Measurements from ENCODE around the gene AHRR.
"Not testable (repeated sequence)": the region's sequence is repeated elsewhere in the genome, so short reads cannot be mapped to it uniquely, and the experiment has no call there.

AHRR gene

GRCh38 chr5:380701-381309 lies 59.3 kb downstream of the AHRR start:
- DNase-seq = no peak

- DNase-seq = no peak
Measured at GRCh38 chr5:383066-383465, 61.6 kb downstream of the AHRR start.

DNA sequence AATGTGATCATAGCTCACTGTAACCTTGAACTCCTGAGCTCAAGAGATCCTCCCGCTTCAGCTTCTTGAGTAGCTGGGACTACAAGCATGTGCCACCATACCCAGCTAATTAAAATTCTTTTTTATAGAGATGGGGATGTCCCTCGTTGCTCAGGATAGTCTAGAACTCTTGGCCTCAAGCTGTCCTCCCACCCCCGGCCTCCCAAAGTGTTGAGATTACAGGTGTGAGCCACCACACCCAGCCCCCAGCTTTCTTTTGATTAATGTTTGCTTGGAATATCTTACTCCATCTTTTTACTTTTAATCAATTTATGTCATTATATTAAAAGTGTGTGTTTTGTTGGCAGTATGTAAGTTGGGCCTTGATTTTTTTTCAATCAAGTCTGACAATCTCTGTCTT lies 62.1 kb downstream of the AHRR start:
- DNase-seq = no peak

DNA sequence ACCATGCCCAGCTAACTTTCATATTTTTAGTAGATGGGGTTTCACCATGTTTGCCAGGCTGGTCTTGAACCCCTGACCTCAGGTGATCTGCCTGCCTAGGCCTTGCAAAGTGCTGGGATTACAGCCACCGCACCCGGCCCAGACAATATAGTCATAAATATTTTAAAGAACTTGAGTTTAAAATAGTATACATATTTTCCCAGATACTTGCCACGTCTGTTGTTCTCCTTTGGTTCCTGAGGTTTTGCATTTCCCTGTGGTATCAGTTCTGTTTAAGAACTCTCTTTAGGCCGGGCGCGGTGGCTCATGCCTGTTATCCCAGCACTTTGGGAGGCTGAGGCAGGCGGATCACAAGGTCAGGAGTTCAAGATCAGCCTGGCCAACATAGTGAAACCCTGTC lies 63.1 kb downstream of the AHRR start:
- not testable (repeated sequence) for DNase-seq

GRCh38 chr5:385321-385720 lies 63.8 kb downstream of the AHRR start:
- DNase-seq = no peak

DNA sequence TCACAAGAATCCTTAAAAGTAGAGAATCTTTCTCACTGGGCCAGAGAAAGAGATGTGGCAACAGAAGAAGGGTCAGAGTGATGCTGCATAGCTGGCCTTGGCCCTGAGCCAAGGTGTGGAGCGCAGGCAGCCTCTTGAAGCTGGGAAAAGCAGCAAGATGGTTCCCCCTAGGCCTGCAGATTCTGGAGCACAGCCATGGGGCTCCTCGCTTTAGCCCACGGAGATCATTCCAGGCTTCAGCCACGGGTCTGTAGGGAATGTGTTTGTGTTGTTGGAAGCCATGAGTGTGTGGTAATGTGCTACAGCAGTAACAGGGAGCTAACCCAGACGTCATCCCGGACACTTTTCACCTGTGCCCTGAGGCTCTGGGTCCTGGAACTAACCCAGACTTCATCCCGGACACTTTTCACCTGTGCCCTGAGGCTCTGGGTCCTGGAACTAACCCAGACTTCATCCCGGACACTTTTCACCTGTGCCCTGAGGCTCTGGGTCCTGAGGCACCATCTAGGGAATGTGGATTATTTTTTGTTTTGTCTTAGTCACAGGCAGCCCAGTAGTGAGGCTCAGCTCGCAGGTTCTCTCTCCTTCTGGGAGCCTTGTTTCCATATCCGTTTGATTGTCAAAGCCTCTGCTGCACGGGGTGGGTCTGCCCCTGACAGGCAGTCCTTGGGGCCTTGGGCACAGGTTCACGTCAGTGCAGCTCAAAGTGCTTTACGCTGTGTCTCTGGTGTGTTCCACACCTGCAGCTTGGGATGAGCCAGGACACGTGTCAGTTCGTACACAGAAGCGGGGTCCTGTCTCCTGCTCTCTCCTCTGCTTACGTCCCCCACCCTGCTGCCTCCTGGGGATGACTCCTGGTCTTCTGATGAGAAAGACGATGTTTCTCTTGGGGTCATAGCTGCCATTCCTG lies 65.2 kb downstream of the AHRR start:
- DNase-seq = no peak

DNA sequence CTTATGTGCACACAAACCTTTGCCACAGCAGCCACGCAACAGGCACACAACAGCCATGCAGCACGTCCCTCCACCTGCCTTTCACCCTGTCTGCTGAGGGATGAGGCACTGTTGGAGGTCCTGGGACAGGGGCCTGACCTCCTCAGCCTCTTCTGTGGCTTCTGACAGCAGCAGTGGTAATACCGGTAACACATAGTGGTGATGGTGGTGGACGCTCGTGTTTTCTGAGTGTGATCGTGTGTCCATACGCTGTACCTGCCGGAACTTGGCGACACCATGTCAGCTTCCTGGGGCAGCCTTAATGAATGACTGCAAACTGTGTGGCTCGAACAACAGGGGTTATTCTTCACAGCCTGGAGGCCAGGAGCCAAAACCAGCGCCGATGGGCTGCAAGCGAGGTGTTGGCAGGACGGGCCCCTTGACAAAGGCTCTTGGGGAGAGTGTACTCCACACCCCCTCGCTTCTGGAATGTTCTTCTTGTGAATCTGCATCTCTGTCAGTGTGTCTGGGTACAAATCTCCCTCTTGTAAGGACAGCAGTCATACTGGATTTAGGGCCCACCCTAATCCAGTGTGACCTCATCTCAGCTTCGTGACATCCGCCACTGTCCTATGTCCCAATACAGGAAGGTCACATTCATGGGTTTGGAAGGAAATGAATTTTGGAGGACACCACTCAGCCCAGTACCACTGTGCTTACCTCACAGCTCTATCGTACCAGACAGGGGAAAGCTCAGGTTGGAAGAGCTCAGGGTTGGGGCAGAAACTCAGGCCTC lies 66.2 kb downstream of the AHRR start:
- DNase-seq = no peak

DNA sequence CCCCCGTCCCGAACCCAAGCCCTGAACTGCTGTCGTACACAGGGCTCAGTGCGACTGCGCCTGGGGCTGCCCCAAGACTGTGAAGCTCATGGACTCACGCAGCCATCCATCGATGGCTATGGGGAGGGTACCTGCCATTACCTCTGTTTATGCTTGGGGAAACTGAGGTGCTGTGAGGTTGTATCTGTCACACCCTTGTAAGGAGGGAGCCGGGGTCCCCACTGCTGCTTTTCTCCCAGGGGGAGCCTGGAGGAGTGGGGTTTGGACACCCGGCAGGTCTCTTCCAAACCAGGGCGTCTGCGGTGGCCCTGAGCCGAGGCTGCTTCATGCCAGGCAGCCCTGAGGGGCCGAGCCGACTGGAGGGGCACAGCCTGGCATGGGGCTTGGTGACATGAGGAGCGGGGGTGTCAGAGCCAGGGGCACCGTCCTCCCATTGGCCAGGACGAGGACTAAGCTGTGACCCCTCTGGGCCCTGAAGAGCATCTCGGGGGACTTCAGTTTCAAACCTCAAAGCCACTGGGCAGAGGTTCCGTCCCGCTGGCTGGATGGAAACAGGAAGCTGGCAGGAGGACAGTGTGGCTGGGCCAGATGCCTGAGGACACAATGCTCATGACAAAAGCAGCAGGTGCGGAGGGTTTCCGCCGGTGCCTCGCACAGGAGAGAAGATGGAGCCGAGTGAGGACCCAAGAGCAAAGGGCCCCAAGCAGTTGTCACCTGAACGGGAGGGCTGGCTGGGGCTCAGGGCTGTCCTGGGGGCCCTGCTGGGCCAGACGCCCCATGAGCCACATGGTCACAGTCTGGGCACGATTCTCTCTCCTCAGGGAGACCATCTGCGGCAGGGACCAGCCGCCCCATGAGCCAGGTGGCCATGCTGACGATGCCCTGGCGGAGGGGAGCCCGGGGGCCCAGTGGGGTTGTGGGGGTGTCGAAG lies 67.0 kb downstream of the AHRR start:
- no peak for DNase-seq

DNA sequence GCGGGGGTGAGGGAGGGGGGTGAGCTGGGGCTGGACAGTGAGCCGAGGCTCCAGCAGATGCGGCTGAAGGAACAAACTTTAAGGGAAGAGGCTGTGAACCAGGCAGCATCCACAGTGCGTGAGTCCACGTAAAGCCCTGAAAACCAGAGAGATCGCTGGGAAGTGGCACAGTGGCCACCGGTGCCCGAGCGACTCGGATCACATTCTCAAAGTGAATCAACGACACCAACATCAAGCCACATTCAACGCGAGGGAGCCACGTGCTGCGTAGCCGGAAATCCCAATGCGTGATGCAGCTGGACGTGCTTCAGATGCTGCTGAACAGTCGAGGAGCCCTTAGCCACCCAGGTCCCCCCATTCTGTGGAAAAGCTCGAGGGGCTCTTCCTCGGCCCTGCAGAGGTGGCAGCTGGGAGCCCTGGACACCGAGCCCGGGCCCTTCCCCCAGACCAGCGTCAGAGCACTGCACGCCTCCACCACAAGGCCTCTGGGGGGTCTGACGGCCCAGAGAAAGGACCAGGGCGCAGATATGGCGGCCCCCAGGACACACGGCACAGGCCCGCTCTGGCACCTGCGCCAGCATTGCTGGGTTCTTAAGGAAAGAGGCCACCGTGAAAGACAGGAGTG lies 67.8 kb downstream of the AHRR start:
- DNase-seq = no peak

GRCh38 chr5:389891-390622 lies 68.5 kb downstream of the AHRR start:
- DNase-seq = no peak

- no peak for DNase-seq
Measured at GRCh38 chr5:390623-391491, 69.3 kb downstream of the AHRR start.

- DNase-seq = peak; percentile 56
Measured at GRCh38 chr5:392431-392988, 71.0 kb downstream of the AHRR start.

- DNase-seq = no peak
Measured at GRCh38 chr5:393846-394275, 72.3 kb downstream of the AHRR start.

DNA sequence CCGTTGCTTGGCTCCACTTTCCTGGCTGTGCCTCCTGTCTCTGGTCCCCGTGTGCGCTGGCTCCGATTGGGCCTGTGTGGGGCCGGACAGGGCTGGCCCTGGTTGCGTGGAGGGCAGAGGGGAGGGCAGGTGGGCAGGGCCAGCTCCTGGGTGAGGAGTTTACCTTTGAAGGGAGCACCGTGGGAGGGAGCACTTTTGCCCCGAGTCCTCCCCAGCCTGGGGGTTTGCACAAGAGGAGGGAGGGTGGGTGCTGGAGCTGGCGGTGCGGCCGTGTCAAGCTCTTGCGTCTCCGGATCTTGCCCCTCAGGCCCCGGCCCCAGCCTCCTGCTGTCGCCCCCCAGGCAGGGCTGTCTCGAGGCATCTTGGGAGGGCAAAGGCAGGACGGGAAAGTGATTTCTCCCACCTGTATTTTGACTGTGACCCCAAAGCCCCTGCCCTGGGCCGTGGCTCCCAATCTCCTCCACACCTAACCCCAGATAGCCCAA lies 73.2 kb downstream of the AHRR start:
- no peak for DNase-seq

DNA sequence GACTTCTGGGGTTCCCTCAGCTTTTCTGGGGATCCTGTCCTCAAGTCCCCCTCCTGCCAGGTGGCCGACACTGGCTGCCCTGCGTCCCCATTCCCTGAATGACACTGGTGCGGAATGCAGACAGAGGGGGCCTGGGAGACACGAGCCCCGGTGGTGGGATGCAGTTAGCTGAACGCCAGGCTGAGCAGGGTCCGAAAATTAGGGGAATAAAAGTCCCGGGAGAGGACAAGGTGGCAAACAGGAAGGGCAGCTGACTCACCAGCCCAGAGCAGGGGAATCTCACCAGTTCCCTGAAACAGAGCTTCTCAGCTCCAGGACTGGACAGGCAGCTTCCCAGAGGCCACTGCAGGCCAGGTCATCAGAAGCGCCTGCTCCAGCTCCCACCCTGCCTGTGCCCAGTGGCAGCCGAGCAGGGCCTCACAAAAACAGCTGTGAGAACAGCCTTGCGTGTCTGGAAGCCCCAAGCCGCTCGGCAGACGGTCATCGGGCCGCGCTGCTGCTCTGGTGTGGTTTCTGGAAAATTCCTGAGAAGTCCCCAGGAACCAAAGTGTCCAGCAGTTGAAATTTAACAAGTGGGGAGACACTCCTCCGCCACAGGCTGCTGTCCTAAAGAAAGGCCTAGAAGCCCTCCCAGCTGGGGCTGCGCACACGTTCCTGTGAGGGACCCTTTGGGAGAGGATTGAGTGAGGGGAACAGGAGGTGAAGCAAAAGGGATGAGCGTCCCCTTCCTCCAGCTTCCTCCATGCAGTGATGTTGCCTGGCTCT lies 73.8 kb downstream of the AHRR start:
- no peak for DNase-seq

- DNase-seq = no peak
Measured at GRCh38 chr5:395921-396530, 74.5 kb downstream of the AHRR start.

DNA sequence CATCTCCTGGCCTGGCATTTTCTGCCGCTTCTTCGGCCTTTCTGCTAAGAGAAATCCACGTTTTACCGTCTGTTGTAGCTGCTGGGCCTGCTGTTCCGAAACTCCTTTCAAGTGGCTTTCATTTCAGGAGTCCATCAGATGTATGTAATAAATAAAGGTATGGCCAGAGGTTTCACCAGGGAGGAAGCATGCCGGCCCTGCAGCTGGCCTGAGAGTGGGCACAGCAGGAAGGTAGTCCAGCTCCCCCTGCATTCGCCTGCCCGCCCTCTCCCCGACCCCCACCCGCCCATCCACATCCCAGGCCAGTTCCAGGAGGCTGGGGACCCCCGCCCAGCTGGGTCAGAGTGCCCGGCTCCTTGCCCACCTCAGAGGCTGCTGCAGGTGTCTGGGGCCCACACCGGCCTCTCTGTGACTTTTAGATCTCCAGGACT lies 75.0 kb downstream of the AHRR start:
- no peak for DNase-seq

DNA sequence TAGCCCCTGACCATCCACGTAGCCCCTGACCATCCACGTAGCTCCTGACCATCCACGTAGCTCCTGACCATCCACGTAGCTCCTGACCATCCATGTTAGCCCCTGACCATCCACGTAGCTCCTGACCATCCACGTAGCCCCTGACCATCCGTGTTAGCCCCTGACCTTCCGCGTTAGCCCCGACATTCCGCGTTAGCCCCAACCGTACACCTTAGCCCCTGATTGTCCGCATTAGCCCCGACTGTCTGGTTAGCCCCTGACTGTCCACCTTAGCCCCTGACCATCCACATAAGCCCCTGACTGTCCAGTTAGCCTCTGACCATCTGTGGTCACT lies 76.6 kb downstream of the AHRR start:
- DNase-seq = not testable (repeated sequence)

All from CD4-positive, alpha-beta T cell treated with Interleukin-4 for 4 hours (primary cell).